ENCODE data around the gene FBXO40. TPM values are rescaled to one million over a fixed set of nuclear protein-coding genes. Genes with fewer than 3 reads are reported as not detected.
"Not testable (repeated sequence)": the region's sequence is repeated elsewhere in the genome, so short reads cannot be mapped to it uniquely, and the experiment has no call there.

Gene FBXO40
- total RNA-seq, 4 donors from 2014 or later: not detected

- TF ChIP-seq, protein P1, sequence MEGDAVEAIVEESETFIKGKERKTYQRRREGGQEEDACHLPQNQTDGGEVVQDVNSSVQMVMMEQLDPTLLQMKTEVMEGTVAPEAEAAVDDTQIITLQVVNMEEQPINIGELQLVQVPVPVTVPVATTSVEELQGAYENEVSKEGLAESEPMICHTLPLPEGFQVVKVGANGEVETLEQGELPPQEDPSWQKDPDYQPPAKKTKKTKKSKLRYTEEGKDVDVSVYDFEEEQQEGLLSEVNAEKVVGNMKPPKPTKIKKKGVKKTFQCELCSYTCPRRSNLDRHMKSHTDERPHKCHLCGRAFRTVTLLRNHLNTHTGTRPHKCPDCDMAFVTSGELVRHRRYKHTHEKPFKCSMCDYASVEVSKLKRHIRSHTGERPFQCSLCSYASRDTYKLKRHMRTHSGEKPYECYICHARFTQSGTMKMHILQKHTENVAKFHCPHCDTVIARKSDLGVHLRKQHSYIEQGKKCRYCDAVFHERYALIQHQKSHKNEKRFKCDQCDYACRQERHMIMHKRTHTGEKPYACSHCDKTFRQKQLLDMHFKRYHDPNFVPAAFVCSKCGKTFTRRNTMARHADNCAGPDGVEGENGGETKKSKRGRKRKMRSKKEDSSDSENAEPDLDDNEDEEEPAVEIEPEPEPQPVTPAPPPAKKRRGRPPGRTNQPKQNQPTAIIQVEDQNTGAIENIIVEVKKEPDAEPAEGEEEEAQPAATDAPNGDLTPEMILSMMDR (IDR thresholded peaks at IDR 0.05): no peak
- TF ChIP-seq POLR2A (IDR thresholded peaks at IDR 0.05) (no peak), EP300 (IDR thresholded peaks at IDR 0.05) (no peak)
- Histone ChIP-seq H3K9me3 (no peaks in the 10 kb centered on the region), H3K4me3 (no peak overlapping the region), H3K4me1 (no peaks in the 10 kb centered on the region), H3K36me3 (no peaks in the 10 kb centered on the region), H3K27ac (no peak overlapping the region), H3K27me3 (no peaks in the 10 kb centered on the region)
- WGBS, 2 donors: 58 to 75% methylated on average over 2 of the region's 2 CpGs
- DNase-seq (ENCODE audit: low spot score in 2 of 2): no peak
Observed at GRCh38 chr3:121581691-121582090, 11.5 kb upstream of the FBXO40 start.

DNA sequence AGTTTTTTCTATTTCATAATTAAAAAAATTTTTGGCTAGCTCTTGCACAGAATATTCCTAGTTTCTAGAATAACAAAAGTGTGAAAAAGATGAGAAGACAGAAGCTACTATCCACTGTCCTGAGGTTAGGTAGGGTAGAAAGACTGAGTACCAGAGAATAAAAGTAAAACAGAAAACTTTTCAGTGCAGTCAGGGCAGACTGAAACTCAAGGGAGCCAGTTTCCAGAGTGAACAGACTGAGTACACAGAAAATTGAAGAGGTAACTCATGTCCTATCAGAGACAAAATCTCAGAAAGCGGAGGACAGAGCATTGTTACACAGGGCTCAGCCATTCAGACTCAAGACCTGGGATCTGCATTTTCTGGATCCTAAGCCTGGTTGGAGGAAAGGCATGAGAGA, 8.8 kb upstream of the FBXO40 start:
- Histone ChIP-seq H3K4me1 (no peaks in the 10 kb centered on the region), H3K9me3 (no peaks in the 10 kb centered on the region), H3K27ac (no peak overlapping the region), H3K4me3 (no peak overlapping the region), H3K27me3 (no peaks in the 10 kb centered on the region), H3K36me3 (no peaks in the 10 kb centered on the region)
- 72 to 82% methylated on average over 1 of the region's 1 CpG for WGBS, 2 donors
- no peak for DNase-seq (ENCODE audit: low spot score in 2 of 2)
- TF ChIP-seq POLR2A (IDR thresholded peaks at IDR 0.05) (no peak), EP300 (IDR thresholded peaks at IDR 0.05) (no peak)
- TF ChIP-seq, protein P1 (IDR thresholded peaks at IDR 0.05): no peak

DNA sequence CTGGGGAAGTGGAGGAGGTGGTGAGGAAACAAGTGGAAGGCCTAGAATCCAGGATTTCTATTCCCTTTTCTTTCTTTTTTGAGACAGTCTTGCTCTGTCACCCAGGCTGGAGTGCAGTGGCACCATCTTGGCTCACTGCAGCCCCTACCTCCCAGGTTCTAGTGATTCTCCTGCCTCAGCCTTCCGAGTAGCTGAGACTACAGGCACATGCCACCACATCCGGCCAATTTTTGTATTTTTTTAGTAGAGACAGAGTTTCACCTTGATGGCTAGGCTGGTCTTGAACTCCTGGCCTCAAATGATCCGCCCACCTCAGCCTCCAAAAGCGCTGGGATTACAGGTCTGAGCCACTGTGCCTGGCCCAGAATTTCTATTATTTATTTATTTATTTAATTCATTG, 627 bp downstream of the FBXO40 start:
- not testable (repeated sequence) for H3K9me3 ChIP-seq; H3K27ac ChIP-seq; DNase-seq (ENCODE audit: low spot score in 2 of 2); H3K4me3 ChIP-seq; H3K4me1 ChIP-seq; H3K36me3 ChIP-seq; H3K27me3 ChIP-seq
- 84 to 95% methylated on average over 4 of the region's 4 CpGs for WGBS, 2 donors

DNA sequence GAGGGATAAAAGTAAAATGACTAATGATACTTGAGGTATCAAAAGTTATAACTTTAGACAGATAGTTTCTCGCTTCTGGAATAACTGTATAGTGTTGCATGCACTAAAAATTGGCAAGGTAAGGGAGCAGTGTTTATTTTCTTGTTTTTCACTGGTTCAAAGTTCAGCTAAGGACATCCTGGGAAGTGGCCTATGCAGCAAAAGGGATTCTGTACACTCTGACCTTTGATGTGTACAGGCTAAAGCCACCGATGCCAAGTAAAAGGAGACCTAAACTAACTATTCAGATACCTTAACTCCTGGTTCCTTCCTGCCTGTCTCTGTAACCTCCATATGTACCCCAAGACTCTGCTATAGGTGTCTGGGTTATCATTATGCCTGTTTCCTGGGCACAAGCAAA, 1.7 kb downstream of the FBXO40 start:
- Histone ChIP-seq H3K27ac (no peak overlapping the region), H3K4me1 (no peaks in the 10 kb centered on the region), H3K4me3 (no peak overlapping the region), H3K9me3 (no peaks in the 10 kb centered on the region), H3K27me3 (no peaks in the 10 kb centered on the region), H3K36me3 (no peaks in the 10 kb centered on the region)
- TF ChIP-seq, protein P1 (IDR thresholded peaks at IDR 0.05): no peak
- TF ChIP-seq POLR2A (IDR thresholded peaks at IDR 0.05) (no peak), EP300 (IDR thresholded peaks at IDR 0.05) (no peak)
- WGBS, 2 donors: 74 to 76% methylated on average over 2 of the region's 2 CpGs
- no peak for DNase-seq (ENCODE audit: low spot score in 2 of 2)

DNA sequence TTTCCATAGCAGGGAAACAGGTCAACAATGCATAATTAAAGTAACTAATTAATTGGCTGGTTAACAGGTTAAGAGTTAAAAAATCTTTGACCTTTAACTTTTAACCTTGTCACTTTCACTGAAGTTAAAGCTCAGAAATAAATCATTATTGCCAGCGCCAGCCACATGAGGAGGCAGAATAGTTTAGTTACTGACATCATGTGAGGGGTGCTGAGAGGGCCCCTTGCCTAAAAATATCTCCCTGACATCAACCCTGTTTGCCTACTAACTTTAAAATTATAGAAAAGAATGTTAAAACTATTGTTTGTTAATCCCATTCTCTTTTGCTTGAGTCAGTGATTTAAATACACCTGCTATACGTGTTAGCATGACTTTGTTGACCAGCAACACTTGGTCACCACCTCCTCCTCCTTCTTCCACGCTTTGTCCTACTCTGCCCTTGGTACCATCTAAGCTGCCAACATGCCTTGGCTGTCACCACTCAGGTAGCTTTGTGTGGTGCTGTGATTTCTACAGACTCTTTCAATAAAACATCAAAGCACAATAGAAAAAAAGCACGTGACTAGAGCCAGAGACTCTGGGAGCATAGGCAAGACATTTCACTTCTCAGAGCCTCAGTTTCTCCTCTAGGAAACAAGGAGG, 2.7 kb downstream of the FBXO40 start:
- DNase-seq (ENCODE audit: low spot score in 2 of 2): no peak
- TF ChIP-seq POLR2A (IDR thresholded peaks at IDR 0.05) (no peak), EP300 (IDR thresholded peaks at IDR 0.05) (no peak)
- TF ChIP-seq, protein P1 (IDR thresholded peaks at IDR 0.05): no peak
- Histone ChIP-seq H3K36me3 (no peaks in the 10 kb centered on the region), H3K9me3 (no peaks in the 10 kb centered on the region), H3K4me1 (no peaks in the 10 kb centered on the region), H3K27ac (no peak overlapping the region), H3K27me3 (no peaks in the 10 kb centered on the region), H3K4me3 (no peak overlapping the region)
- WGBS, 2 donors: 69 to 75% methylated on average over 4 of the region's 4 CpGs

GRCh38 chr3:121598564-121598963, 5.4 kb downstream of the FBXO40 start:
- Histone ChIP-seq H3K27ac (no peak overlapping the region), H3K4me1 (no peaks in the 10 kb centered on the region), H3K27me3 (no peaks in the 10 kb centered on the region), H3K36me3 (no peaks in the 10 kb centered on the region), H3K4me3 (no peak overlapping the region), H3K9me3 (no peaks in the 10 kb centered on the region)
- no peak for DNase-seq (ENCODE audit: low spot score in 2 of 2)
- TF ChIP-seq EP300 (IDR thresholded peaks at IDR 0.05) (no peak), POLR2A (IDR thresholded peaks at IDR 0.05) (no peak)
- TF ChIP-seq, protein P1 (IDR thresholded peaks at IDR 0.05): no peak
- 73 to 80% methylated on average over 2 of the region's 2 CpGs for WGBS, 2 donors

DNA sequence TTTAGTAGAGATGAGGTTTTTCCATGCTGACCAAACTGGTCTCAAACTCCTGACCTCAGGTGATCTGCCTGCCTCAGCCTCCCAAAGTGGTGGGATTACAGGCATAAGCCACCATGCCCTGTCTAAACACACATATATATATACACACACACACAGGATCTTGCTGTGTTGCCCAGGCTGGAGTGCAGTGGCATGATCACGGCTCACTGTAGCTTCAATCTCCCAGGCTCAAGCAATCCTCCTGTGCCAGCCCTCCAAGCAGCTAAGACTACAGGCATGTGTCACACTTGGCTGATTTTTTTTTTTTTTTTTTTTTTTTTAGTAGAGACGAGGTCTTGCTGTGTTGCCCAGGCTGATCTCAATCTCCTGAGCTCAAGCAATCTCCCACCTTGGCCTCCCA, 6.7 kb downstream of the FBXO40 start:
- H3K9me3 ChIP-seq; H3K27ac ChIP-seq; H3K27me3 ChIP-seq; H3K4me1 ChIP-seq; H3K4me3 ChIP-seq; H3K36me3 ChIP-seq; DNase-seq (ENCODE audit: low spot score in 2 of 2): not testable (repeated sequence)
- 58 to 87% methylated on average over 2 of the region's 2 CpGs for WGBS, 2 donors
